Spinal cord (tissue), 10 donors: Measurements from ENCODE around the gene RAB15. TPM values are rescaled to one million over a fixed set of nuclear protein-coding genes. Genes with fewer than 3 reads are reported as not detected.

Experiments used
- DNase-seq, 6 donors: peaks; one replicate each; pipeline versions ENCODE4 v3.0.0 to v3.0.0-alpha.2; 2013 to 2015; ENCODE audit warnings: low spot score in 6 of 6, low read depth in 4 of 6
- H3K27ac ChIP-seq: one replicate; pipeline ENCODE4 v1.5.1; 2013; ENCODE audit warnings: low read depth, low read length, control low read depth
- H3K27me3 ChIP-seq: one replicate; pipeline ENCODE4 v1.6.1; 2013; ENCODE audit warnings: low read length; ENCODE audit not compliant: control insufficient read depth, insufficient read depth
- H3K36me3 ChIP-seq: one replicate; pipeline ENCODE4 v1.6.1; 2013; ENCODE audit warnings: low read length; ENCODE audit not compliant: control insufficient read depth, insufficient read depth
- H3K4me1 ChIP-seq: one replicate; pipeline ENCODE4 v1.6.1; 2013; ENCODE audit warnings: low read length; ENCODE audit not compliant: control insufficient read depth, insufficient read depth
- H3K4me3 ChIP-seq: one replicate; pipeline ENCODE4 v1.5.1; 2013; ENCODE audit warnings: low read depth, low read length, control low read depth
- H3K9me3 ChIP-seq: one replicate; pipeline ENCODE4 v1.6.1; 2013; ENCODE audit warnings: low read length; ENCODE audit not compliant: control insufficient read depth, insufficient read depth
- WGBS: methylation state at CpG from one replicate; pipeline ENCODE4 v1.1.5; 2013; ENCODE audit warnings: missing lambda C conversion rate; ENCODE audit not compliant: insufficient coverage; 5-methylcytosine and 5-hydroxymethylcytosine counted together
- polyA plus RNA-seq, 2 donors: library from polyadenylated mRNA; unstranded; fragments of 120-200 nt; gene quantifications; one replicate each; pipeline ENCODE4 v1.2.1, GENCODE V29; 2013; ENCODE audit not compliant: insufficient read length in 2 of 2
- total RNA-seq, 2 donors: library from RNA; depleted of rRNA in 1 of 2; stranded (reverse); fragments of 120-200 nt in 1 of 2; fragments of >200 nt in 1 of 2; gene quantifications; one replicate each; pipeline versions ENCODE4 v1.2.3 to v1.2.4, GENCODE V29; 2013 to 2014
- donor health status: healthy.

The RAB15 gene
- total and polyA plus RNA-seq, 4 donors: 23.5 to 102 (median 57.6) TPM

- H3K27ac ChIP-seq: no peak overlapping the region
- H3K4me1 ChIP-seq: peaks cover 23% of the 10 kb centered on the region
- DNase-seq: no peak
- no peaks in the 10 kb centered on the region for H3K9me3 ChIP-seq
- H3K36me3 ChIP-seq: no peaks in the 10 kb centered on the region
- H3K4me3 ChIP-seq: no peak overlapping the region
- 90% methylated on average over 3 of the region's 9 CpGs for WGBS
- no peaks in the 10 kb centered on the region for H3K27me3 ChIP-seq
Observed at GRCh38 chr14:64973826-64974225, 1.7 kb upstream of the RAB15 start.

GRCh38 chr14:64973026-64973442 lies 898 bp upstream of the RAB15 start:
- peak overlapping the region; percentile 60 for H3K4me3 ChIP-seq
- H3K9me3 ChIP-seq: no peaks in the 10 kb centered on the region
- WGBS: 40% methylated on average over 4 of the region's 8 CpGs
- H3K36me3 ChIP-seq: no peaks in the 10 kb centered on the region
- H3K4me1 ChIP-seq: peaks cover 31% of the 10 kb centered on the region
- no peaks in the 10 kb centered on the region for H3K27me3 ChIP-seq
- DNase-seq: peak in 1 of 6 donors; percentile 24
- no peak overlapping the region for H3K27ac ChIP-seq

GRCh38 chr14:64971491-64971942 lies 619 bp downstream of the RAB15 start:
- Histone ChIP-seq H3K27ac (no peak overlapping the region), H3K9me3 (no peaks in the 10 kb centered on the region)

GRCh38 chr14:64970776-64971477 lies 1.2 kb downstream of the RAB15 start:
- Histone ChIP-seq H3K4me1 (peaks cover 35% of the 10 kb centered on the region), H3K9me3 (no peaks in the 10 kb centered on the region), H3K4me3 (peak overlapping the region; percentile 71), H3K36me3 (peaks cover 4% of the 10 kb centered on the region), H3K27me3 (no peaks in the 10 kb centered on the region), H3K27ac (no peak overlapping the region)
- WGBS: 35% methylated on average over 8 of the region's 8 CpGs
- peak in 1 of 6 donors; percentile 26 for DNase-seq

More at GRCh38 chr14:64971491-64971942, 619 bp downstream of the RAB15 start:
- peak overlapping the region; percentile 71 for H3K4me3 ChIP-seq
- no peaks in the 10 kb centered on the region for H3K27me3 ChIP-seq
- peak in 1 of 6 donors; percentile 62 for DNase-seq
- peaks cover 4% of the 10 kb centered on the region for H3K36me3 ChIP-seq
- WGBS: 0% methylated on average over 21 of the region's 31 CpGs
- peaks cover 34% of the 10 kb centered on the region for H3K4me1 ChIP-seq

GRCh38 chr14:64970041-64970440 lies 2.1 kb downstream of the RAB15 start:
- H3K27me3 ChIP-seq: no peaks in the 10 kb centered on the region
- no peak overlapping the region for H3K27ac ChIP-seq
- H3K9me3 ChIP-seq: no peaks in the 10 kb centered on the region
- no peak for DNase-seq
- no peak overlapping the region for H3K4me3 ChIP-seq
- H3K4me1 ChIP-seq: peaks cover 43% of the 10 kb centered on the region
- H3K36me3 ChIP-seq: peaks cover 4% of the 10 kb centered on the region
- WGBS: 93% methylated on average over 3 of the region's 3 CpGs

- peak in 1 of 6 donors; percentile 17 for DNase-seq
- H3K27ac ChIP-seq: peak overlapping the region; percentile 40
- WGBS: 24% methylated on average over 5 of the region's 6 CpGs
- peaks cover 43% of the 10 kb centered on the region for H3K4me1 ChIP-seq
- H3K27me3 ChIP-seq: no peaks in the 10 kb centered on the region
- H3K4me3 ChIP-seq: no peak overlapping the region
- H3K9me3 ChIP-seq: no peaks in the 10 kb centered on the region
- H3K36me3 ChIP-seq: peaks cover 4% of the 10 kb centered on the region
Observed at GRCh38 chr14:64968651-64969050, 3.5 kb downstream of the RAB15 start.

GRCh38 chr14:64968167-64968566 lies 4.0 kb downstream of the RAB15 start:
- peak in 1 of 6 donors; percentile 8 for DNase-seq
- peaks cover 9% of the 10 kb centered on the region for H3K36me3 ChIP-seq
- no peaks in the 10 kb centered on the region for H3K9me3 ChIP-seq
- H3K4me3 ChIP-seq: no peak overlapping the region
- WGBS: 53% methylated on average over 7 of the region's 7 CpGs
- peaks cover 43% of the 10 kb centered on the region for H3K4me1 ChIP-seq
- no peak overlapping the region for H3K27ac ChIP-seq
- H3K27me3 ChIP-seq: no peaks in the 10 kb centered on the region

- Histone ChIP-seq H3K27ac (no peak overlapping the region), H3K9me3 (no peaks in the 10 kb centered on the region), H3K4me3 (no peak overlapping the region), H3K4me1 (peaks cover 39% of the 10 kb centered on the region), H3K36me3 (peaks cover 10% of the 10 kb centered on the region), H3K27me3 (no peaks in the 10 kb centered on the region)
- no peak for DNase-seq
- WGBS: no CpG with 5 or more reads among the region's 2 CpGs
Observed at GRCh38 chr14:64966976-64967375, 5.2 kb downstream of the RAB15 start.

- Histone ChIP-seq H3K9me3 (no peaks in the 10 kb centered on the region), H3K27me3 (no peaks in the 10 kb centered on the region), H3K4me3 (no peak overlapping the region), H3K4me1 (peaks cover 38% of the 10 kb centered on the region), H3K27ac (no peak overlapping the region), H3K36me3 (peaks cover 10% of the 10 kb centered on the region)
- DNase-seq: no peak
- WGBS: 92% methylated on average over 8 of the region's 15 CpGs
Observed at GRCh38 chr14:64965356-64966000, 6.7 kb downstream of the RAB15 start.

GRCh38 chr14:64963611-64964010 lies 8.5 kb downstream of the RAB15 start:
- Histone ChIP-seq H3K9me3 (no peaks in the 10 kb centered on the region), H3K27me3 (no peaks in the 10 kb centered on the region), H3K4me3 (no peak overlapping the region), H3K36me3 (peaks cover 10% of the 10 kb centered on the region), H3K27ac (no peak overlapping the region), H3K4me1 (peaks cover 28% of the 10 kb centered on the region)
- no CpG with 5 or more reads among the region's 1 CpG for WGBS
- DNase-seq: no peak
